Measurements from ENCODE around the gene CTNNAL1.
"Not testable (repeated sequence)": the region's sequence is repeated elsewhere in the genome, so short reads cannot be mapped to it uniquely, and the experiment has no call there.

CTNNAL1 gene

GRCh38 chr9:108997112-108997511 is 16.2 kb downstream of the CTNNAL1 start:
- DNase-seq, result no peak
- intact Hi-C loops (cut with DNase I), result no loop called here

- intact Hi-C loops (cut with DNase I), result no loop called here
- DNase-seq, result no peak
Observed at GRCh38 chr9:108996643-108997042, 16.7 kb downstream of the CTNNAL1 start.

- DNase-seq, result no peak
- intact Hi-C loops (cut with DNase I), result no loop called here
Observed at GRCh38 chr9:108994695-108995094, 18.6 kb downstream of the CTNNAL1 start.

- intact Hi-C loops (cut with DNase I), result no loop called here
- no peak for DNase-seq
Observed at GRCh38 chr9:108991479-108991878, 21.8 kb downstream of the CTNNAL1 start.

GRCh38 chr9:108983885-108984284 is 29.4 kb downstream of the CTNNAL1 start:
- intact Hi-C loops (cut with DNase I), result no loop called here
- no peak for DNase-seq

GRCh38 chr9:108980893-108981292 is 32.4 kb downstream of the CTNNAL1 start:
- no peak for DNase-seq
- intact Hi-C loops (cut with DNase I), result no loop called here

GRCh38 chr9:108978205-108978604 is 35.1 kb downstream of the CTNNAL1 start:
- no peak for DNase-seq
- intact Hi-C loops (cut with DNase I), result no loop called here

GRCh38 chr9:108973895-108974294 is 39.4 kb downstream of the CTNNAL1 start:
- DNase-seq, result no peak
- intact Hi-C loops (cut with DNase I), result no loop called here

- DNase-seq, result no peak
- intact Hi-C loops (cut with DNase I), result no loop called here
Observed at GRCh38 chr9:108972626-108973209, 40.6 kb downstream of the CTNNAL1 start.

- intact Hi-C loops (cut with DNase I), result no loop called here
Observed at GRCh38 chr9:108972186-108972585, 41.1 kb downstream of the CTNNAL1 start.

GRCh38 chr9:108971392-108971791 is 41.9 kb downstream of the CTNNAL1 start:
- intact Hi-C loops (cut with DNase I); DNase-seq: not testable (repeated sequence)

More at GRCh38 chr9:108972186-108972585, 41.1 kb downstream of the CTNNAL1 start:
- DNase-seq, result no peak

- peak in 3 of 10 donors; percentile 9 to 11 (median 10) for DNase-seq
- intact Hi-C loops (cut with DNase I), result no loop called here
Observed at GRCh38 chr9:108967916-108968315, 45.4 kb downstream of the CTNNAL1 start.

GRCh38 chr9:108963459-108964143 is 49.7 kb downstream of the CTNNAL1 start:
- no peak for DNase-seq
- intact Hi-C loops (cut with DNase I), result no loop called here

- no peak for DNase-seq
- intact Hi-C loops (cut with DNase I), result no loop called here
Observed at GRCh38 chr9:108961151-108961550, 52.1 kb downstream of the CTNNAL1 start.

- no peak for DNase-seq
- intact Hi-C loops (cut with DNase I), result no loop called here
Observed at GRCh38 chr9:108960331-108960730, 53.0 kb downstream of the CTNNAL1 start.

GRCh38 chr9:108956631-108957026 is 56.7 kb downstream of the CTNNAL1 start:
- no peak for DNase-seq
- intact Hi-C loops (cut with DNase I), result no loop called here

- intact Hi-C loops (cut with DNase I), result no loop called here
- no peak for DNase-seq
Observed at GRCh38 chr9:108956022-108956630, 57.2 kb downstream of the CTNNAL1 start.

- DNase-seq, result no peak
- intact Hi-C loops (cut with DNase I), result no loop called here
Observed at GRCh38 chr9:108953983-108954574, 59.2 kb downstream of the CTNNAL1 start.

GRCh38 chr9:108951578-108951977 is 61.7 kb downstream of the CTNNAL1 start:
- no peak for DNase-seq
- intact Hi-C loops (cut with DNase I), result no loop called here

GRCh38 chr9:108950168-108950567 is 63.1 kb downstream of the CTNNAL1 start:
- intact Hi-C loops (cut with DNase I), result no loop called here
- DNase-seq, result no peak

- no peak for DNase-seq
- intact Hi-C loops (cut with DNase I), result no loop called here
Observed at GRCh38 chr9:108939975-108940374, 73.3 kb downstream of the CTNNAL1 start.
